Stimulated activated CD4-positive, alpha-beta T cell treated with anti-CD3 and anti-CD28 coated beads, Interleukin-4, amount 100 ng/mL, for 24 hours (primary cell): ENCODE results near the gene ZNF335.
"Not testable (repeated sequence)": the region's sequence is repeated elsewhere in the genome, so short reads cannot be mapped to it uniquely, and the experiment has no call there.

Experiments used
- DNase-seq: peaks from one replicate; pipeline ENCODE4 v3.0.0-alpha.2; 2020

ZNF335 gene

DNA sequence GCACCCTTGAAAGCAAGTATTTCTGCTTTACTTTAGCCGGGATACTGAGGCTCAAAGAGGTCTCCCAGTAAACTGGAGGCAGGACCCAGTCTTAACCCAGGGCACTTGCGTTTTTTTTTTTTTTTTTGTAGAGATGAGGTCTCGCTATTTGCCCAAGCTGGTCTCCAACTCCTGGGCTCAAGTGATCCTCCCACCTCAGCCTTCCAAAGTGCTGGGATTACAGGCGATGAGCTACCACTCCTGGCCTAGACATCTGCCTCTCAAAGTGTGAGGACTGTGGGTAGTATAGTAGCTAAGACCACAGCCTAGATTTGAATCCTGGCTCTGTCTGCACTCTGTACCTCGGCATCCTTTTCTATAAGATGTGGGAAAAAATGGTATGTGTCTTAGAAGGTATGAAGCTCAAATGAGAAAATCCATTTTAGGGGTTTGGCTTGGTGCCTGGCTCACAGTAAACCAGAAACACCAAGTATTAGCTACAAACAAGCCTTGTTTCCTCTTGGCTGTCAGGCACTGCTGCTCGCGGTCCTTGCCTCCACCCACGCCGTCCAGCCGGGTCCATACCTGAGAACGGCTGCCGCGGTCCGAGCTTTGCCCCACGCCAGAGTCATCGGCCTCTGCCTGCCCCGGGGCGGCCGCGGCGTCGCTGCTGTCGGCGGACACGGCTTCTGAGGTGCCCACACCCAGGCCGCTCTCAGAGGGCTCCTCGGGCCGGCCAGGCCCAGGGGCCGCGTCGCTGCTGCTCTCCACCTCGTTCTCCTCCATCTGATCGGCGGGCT lies 1.2 kb downstream of the ZNF335 start:
- DNase-seq = peak; percentile 25

GRCh38 chr20:45969712-45970634 lies 2.0 kb downstream of the ZNF335 start:
- DNase-seq = peak; percentile 33

- no peak for DNase-seq
These were observed 2.9 kb downstream of the ZNF335 start for GRCh38 chr20:45968801-45969711.

- no peak for DNase-seq
These were observed 3.8 kb downstream of the ZNF335 start for GRCh38 chr20:45968081-45968671.

DNA sequence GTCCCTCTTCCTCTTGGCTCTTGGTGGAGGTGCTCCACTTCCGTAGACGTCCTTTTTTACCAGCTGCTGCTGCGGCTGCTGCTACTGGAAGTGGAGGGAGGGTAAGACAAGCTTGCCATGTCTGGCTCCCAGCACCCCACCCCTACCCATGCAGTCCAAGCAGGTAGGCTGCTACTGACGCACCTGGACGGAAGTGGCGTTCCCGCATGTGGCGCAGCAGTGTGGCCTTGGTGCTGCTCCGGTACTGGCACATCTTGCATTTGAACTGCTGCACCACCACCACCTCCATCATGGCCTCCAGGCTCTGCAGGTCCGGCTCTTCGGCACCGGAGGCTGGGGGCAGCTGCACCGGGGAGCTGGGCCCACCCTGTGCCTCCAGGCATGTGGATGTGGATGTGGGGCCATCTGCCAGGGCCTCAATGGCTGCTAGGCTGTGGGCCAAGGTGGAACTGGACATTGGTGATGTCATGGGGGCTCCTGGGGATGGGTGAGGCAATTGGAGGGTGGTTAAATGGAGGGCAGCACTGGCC lies 4.4 kb downstream of the ZNF335 start:
- no peak for DNase-seq

GRCh38 chr20:45965169-45966002 lies 6.6 kb downstream of the ZNF335 start:
- DNase-seq = no peak

DNA sequence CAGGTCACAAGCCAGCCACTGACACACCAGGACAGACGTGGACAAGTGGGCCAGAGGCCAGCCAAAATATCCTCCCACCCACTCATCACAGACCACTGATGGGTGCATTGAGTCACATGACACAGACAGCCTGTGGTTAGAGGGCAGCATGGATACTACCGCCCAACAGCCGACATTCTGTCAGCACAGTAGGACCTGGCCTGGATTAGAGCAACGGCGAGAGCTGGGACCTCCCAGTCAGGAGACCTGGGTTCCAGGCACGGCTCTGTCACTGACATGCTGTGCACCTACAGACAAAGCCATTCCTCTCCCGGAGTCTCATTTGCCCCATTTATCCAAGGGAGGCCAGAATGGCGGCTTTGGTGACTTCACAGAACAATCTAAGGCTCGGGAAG lies 8.0 kb downstream of the ZNF335 start:
- no peak for DNase-seq

DNA sequence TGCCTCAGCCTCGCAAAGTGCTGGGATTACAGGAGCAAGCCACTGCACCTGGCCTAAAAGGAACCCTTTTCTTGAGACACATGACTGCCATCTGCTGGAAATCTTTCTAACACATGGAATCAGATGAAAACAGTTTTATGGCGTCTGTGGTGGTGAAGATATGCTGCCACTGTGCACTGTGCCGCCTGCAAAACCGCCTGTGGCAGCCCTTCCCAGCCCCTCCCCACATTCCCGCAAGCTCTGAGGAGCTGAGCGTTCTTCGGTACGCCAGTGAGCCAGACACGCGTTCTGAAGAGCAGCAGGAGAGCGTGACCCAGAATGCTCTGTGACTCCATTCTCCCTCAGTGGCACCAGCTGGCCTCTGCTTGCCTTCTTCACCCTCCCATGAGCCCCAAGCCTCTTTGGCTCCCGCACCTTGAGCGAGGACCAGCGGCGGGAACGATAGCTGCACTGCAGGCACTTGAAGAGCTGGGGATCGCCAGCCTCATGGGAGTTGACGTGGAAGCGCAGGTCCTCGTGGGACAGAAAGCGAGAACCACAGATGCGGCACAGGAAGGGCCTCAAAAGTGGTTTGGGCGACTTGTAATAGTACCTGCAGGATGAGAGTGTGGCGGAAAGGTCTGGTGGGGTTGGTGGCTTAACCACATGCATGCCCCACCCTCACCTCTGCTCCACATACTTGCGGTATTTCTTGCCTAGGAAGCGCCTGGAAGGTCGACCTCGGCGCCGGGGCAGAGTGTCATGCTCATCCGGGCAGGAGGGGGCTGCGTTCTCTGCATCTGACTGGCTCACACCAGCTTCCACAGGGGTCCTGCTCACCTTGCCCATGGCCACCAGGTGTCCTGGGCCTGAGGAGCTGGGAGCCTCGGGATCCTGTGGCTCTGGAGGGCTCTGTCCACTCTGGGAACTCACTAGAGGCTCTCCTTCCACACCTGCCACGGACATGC lies 8.7 kb downstream of the ZNF335 start:
- no peak for DNase-seq

DNA sequence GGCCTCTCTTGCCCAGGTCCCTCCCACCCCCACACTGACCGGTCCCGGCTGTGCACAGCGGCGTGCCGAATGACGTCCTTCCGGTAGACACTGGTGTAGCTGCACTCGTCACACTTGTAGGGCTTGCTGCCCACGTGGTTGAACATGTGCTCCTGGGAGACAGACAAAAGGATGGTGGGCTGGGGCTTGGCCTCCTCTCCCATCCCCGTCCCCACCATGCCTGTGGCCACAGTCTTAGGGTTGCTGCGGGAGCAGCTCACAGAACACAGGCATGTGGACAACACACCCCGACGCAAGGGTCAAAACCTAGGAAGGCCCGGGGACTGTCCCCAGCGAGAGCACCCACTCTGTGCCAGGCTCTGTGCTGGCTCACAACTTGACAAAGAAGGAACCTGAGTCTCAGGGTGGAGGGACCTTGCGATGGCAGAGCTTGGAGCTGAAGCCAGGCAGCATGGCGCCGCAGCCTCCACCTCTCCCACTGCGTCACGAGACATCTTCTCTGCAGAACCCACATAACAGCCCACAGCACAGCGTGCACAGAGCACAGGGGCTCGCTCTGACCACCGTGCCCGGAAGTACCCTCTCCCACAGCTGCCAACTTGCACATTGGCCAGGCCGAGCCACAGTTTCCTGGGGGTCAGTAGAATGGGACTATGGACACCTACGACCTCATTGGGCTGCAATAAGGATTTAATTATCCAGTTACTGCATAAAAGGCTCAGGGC lies 9.8 kb downstream of the ZNF335 start:
- no peak for DNase-seq

- DNase-seq = no peak
These were observed 11.9 kb downstream of the ZNF335 start for GRCh38 chr20:45959956-45960630.

DNA sequence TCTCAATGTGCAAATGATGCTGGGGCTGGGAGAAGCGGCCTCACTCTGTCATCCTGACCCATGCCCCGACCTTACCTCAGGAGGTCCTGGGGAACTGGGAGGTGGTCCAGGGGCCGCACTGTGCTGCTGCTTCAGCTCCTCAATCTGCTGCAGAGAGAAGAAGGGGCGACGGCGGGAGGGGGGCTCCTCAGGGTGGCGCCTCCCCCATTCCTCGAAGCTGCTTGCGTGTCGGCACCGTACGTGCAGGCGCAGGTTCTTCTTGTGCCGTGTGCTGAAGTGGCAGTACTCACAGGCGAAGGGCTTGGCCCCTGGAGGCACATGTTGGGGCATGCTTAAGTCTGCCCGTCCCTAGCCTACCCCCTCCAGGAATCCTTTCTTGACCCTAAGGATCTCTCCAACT lies 12.9 kb downstream of the ZNF335 start:
- no peak for DNase-seq

- no peak for DNase-seq
These were observed 13.4 kb downstream of the ZNF335 start for GRCh38 chr20:45958593-45958992.

DNA sequence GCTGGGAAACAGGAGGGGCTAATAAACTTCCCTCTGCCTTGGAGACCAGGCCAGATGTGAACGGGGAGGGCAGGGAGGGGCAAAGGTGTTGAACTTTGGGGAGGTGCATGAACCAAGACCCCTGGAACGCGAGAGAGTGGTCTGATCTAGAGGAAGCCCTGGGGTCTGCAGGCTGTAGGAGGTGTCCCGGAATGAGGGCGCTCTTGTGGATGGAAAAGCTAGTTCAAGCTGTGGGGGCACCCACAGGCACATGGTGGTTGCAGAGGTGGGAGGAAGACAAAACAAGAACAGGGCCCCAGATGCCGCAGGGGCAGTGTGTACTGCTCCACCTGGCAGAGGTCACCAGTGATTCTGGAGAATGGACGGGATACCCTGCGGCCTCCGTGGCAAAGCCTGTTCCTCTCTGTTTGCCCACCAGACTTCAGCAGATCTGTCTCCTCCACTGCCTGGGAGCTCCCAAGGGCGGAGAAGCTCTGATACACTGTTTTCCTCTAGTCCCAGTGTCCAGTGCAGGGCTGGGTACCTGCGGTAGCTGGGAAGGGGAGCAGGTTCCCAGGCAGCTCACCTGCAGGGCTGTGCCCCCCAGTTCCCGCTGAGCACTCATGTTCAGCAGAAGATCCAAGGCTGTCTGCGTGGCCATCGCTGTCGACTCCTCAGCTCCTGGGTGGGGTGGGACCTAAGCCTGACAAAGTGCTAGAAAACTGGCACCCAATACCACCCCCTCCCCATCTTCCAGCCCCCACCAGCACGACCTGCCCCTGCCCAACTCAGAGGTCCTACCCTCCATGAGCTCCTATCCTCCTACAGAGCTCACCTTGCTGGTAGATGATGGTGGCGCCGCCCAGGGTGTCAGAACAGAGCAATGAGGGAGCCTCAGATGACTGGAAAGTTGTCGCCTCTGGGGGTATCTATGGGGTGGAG lies 14.7 kb downstream of the ZNF335 start:
- no peak for DNase-seq

- not testable (repeated sequence) for DNase-seq
These were observed 15.7 kb downstream of the ZNF335 start for GRCh38 chr20:45956326-45956725.

- DNase-seq = no peak
These were observed 18.3 kb downstream of the ZNF335 start for GRCh38 chr20:45953672-45954071.

DNA sequence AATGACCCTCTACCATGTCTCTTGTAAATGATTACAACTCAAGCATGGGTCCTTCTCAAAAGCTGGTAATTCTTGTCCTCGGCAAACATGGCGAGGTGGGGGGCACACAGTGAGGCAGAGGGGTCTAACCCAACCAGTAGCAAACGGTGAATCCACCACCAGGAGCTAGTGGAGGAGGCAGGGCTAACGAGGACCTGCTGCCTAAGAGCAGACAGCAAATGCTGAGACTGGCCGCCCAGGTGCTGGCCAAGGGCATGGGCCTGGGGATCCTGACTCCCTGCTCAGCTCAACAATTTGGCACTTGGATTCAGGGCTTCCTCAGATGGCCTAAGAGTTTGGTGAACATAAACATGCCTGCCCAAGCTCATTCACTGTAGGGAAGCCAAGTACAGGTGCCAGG lies 19.1 kb downstream of the ZNF335 start:
- no peak for DNase-seq
